ACHN (cell line): ENCODE measurements around the gene TMEM131L.

Source experiments
- DNase-seq: peaks from one replicate; pipeline ENCODE4 v3.0.0-alpha.2; 2015
- in situ Hi-C: cut with HindIII; loops from 2 replicates; pipeline ENCODE4 v1.10.0; 2017; ENCODE audit warnings: low sequenced_read_pairs, low pct_ligation_motif_present, low pct_unique_long_range_greater_than_20kb

TMEM131L gene

GRCh38 chr4:153530284-153530999 lies 64.3 kb downstream of the TMEM131L start:
- in situ Hi-C loops = no loop called here
- DNase-seq = no peak

GRCh38 chr4:153531000-153531358 lies 64.8 kb downstream of the TMEM131L start:
- in situ Hi-C loops = no loop called here
- no peak for DNase-seq

DNA sequence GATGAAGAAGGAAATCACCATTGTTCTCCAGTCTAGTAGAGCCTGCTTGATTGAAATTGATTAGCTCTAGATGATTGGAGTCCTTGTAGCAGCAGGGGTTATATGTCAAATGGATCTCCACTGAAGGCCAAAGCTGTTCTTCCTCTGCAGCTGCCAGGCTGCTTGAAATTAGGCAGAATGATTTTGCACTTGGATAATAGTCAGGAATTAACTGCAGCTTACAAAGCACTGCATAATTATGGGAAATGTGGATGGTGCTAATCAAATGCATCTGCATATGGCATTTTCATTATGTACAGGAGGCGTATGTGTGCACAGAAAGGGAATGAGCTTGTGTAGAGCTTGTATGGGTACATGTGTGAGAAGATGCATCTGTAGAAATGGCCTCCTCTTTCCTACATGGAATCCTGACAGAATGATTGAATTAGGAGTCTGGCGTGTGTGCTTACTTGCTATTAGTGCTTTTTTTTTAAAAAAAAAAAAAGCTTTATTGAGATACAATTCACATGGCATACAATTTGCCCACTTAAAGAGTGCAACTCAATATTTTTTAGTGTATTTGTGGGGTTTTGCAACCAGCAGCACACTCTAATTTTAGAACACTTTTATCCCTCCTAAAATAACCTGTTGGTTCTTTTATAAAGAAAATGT lies 65.9 kb downstream of the TMEM131L start:
- DNase-seq = no peak
- in situ Hi-C loops = no loop called here

- no peak for DNase-seq
- in situ Hi-C loops = no loop called here
Measured at GRCh38 chr4:153532636-153533035, 66.5 kb downstream of the TMEM131L start.

GRCh38 chr4:153533387-153533786 lies 67.2 kb downstream of the TMEM131L start:
- in situ Hi-C loops = no loop called here
- DNase-seq = no peak

DNA sequence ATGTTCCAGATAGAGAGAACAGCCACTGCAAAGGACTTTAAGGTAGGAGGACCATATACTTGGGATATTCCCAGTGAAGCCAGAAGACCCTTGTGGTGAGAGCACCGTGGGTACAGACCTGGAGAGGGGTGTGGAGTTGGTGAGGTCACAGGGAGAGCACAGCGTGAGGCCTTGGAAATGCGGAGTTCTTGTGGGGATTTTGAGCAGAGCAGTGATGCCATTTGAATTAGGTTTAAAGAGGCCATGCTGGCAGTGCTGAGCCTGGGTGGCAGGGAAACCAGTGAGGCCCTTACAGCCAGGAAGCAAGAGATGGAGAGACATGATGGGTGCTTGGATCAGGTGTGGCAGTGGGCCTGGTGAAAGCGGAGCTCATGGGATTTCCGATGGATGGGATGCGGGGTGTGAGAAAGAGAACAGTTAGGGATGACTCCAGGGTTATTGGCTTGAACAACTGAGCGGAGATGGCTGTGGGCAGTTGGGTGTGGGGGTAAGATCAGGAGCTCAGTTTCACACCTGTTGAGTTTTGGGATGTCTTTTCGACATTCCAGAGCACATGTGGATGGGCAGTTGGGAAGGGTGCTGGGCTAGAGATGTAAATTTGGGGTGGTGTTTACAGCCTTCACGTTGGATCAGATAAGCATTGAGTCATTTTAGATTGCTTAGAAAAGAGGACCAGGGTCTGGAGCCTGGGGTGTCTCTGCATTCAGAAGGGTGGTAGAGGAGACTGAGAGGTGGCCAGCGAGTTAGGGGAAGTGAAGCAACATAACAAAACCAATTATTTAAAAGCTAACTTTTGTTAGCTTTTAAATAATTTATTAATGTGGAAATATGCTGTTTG lies 68.9 kb downstream of the TMEM131L start:
- DNase-seq = no peak
- in situ Hi-C loops = no loop called here

DNA sequence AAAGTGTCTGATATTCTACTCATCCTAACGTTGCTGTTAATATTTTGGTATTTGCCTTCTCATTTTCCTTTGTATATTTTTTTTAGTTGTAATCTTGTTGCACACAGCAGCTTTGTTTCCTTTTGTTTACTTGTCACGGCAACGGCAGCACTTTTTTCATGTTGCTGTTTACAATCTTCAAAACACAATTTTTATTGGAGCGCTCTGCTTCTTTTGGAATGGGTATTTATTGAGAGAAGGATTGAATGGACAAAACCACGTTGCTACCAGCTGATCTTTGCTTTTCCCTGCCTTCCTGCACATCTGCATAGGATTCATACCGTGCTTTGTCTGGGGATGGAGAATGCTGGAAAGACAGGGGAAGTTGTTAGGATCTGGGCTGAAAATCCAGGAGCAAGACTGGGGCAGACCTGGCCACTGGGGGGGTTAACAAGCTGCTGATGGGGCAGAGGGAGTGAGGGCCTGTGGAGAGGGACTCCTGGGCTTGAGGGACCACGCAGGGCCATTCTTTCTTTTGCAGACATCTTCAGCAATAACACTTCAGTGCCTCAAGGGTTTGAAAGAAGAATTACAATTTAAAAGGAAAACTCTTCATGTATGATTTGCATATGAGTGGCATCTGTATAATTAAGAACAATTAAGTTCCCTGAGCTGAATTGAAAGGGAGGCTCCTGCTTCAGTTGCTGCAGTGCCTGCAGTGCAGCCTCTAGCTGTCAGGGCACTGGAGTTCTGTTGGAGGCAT lies 69.8 kb downstream of the TMEM131L start:
- no peak for DNase-seq
- in situ Hi-C loops = no loop called here

GRCh38 chr4:153537493-153537960 lies 71.4 kb downstream of the TMEM131L start:
- no peak for DNase-seq
- in situ Hi-C loops = no loop called here

GRCh38 chr4:153538487-153539357 lies 72.6 kb downstream of the TMEM131L start:
- DNase-seq = no peak
- in situ Hi-C loops = no loop called here

GRCh38 chr4:153539422-153539821 lies 73.3 kb downstream of the TMEM131L start:
- DNase-seq = no peak
- in situ Hi-C loops = no loop called here

GRCh38 chr4:153541456-153542096 lies 75.4 kb downstream of the TMEM131L start:
- in situ Hi-C loops = no loop called here
- peak; percentile 49 for DNase-seq

- in situ Hi-C loops = no loop called here
- DNase-seq = no peak
Measured at GRCh38 chr4:153542131-153542530, 76.0 kb downstream of the TMEM131L start.

DNA sequence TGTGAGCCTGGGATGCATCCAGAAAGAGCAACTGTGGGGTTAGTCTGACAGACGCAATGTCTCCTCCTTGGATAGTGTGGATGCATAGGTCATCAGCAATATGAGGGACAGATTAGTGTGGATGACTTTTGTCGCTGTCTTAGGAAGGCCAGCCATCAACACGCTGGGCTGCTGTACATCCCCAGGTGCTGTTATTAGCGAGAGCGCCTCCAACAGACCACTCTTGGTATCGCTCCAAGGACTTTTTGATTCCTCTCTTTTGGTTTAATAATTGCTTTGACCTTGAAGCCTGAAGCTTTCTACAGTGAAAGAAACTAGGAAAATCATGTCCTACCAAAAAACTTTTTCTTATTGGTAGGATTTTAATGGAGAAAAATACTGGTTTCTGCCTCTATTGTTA lies 76.7 kb downstream of the TMEM131L start:
- DNase-seq = no peak
- in situ Hi-C loops = no loop called here

DNA sequence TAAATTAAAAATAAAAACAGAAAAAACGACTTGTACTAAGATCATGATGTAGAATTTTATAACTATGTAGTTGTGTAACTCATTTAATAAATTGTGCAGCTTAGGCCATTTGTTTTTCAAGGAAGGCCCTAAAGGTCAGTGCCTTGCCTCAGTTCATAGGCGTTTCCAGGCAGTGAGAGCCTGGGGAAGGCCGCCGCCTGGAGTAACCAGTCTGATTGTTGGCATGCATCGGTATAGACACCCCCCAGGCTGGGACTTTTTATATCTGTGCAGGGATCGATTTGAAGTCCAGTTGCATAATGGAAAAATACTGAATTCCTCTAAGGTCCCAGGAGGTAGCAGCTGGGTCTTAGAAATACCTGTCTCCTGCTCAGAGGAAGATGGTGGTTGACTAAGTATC lies 77.2 kb downstream of the TMEM131L start:
- in situ Hi-C loops = no loop called here

GRCh38 chr4:153545822-153546221 lies 79.7 kb downstream of the TMEM131L start:
- in situ Hi-C loops = no loop called here
- no peak for DNase-seq

More for the DNA sequence above, 77.2 kb downstream of the TMEM131L start:
- no peak for DNase-seq

DNA sequence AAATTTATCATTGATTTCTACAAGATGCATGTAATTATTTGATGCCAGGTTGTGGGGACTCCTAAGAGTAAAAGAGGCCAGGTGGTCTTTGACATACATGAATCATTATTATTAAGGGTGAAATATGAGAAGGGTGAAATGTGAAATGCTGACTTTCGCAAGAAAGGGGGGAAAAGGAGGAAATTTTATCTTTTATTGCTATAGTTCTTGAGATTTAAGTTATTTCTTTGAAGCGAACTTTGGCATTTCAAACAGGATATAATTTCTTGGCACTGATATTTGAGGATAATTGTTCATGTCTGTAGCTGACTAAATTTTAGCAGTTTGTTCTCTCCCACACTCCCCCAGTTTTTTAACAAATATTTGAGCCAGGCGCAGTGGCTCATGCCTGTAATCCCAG lies 80.1 kb downstream of the TMEM131L start:
- in situ Hi-C loops = no loop called here
- DNase-seq = no peak

- in situ Hi-C loops = no loop called here
- no peak for DNase-seq
Measured at GRCh38 chr4:153547520-153547919, 81.4 kb downstream of the TMEM131L start.
